Activated T-helper 1 cell treated with Interleukin-2 at 50 U/mL for 16 hours (primary cell): Measurements from ENCODE around the gene LRRC8B.
"Not testable (repeated sequence)": the region's sequence is repeated elsewhere in the genome, so short reads cannot be mapped to it uniquely, and the experiment has no call there.

Experiments used
- DNase-seq: peaks from one replicate; pipeline ENCODE4 v3.0.0-alpha.2; 2020; ENCODE audit warnings: low read depth

LRRC8B gene

DNA sequence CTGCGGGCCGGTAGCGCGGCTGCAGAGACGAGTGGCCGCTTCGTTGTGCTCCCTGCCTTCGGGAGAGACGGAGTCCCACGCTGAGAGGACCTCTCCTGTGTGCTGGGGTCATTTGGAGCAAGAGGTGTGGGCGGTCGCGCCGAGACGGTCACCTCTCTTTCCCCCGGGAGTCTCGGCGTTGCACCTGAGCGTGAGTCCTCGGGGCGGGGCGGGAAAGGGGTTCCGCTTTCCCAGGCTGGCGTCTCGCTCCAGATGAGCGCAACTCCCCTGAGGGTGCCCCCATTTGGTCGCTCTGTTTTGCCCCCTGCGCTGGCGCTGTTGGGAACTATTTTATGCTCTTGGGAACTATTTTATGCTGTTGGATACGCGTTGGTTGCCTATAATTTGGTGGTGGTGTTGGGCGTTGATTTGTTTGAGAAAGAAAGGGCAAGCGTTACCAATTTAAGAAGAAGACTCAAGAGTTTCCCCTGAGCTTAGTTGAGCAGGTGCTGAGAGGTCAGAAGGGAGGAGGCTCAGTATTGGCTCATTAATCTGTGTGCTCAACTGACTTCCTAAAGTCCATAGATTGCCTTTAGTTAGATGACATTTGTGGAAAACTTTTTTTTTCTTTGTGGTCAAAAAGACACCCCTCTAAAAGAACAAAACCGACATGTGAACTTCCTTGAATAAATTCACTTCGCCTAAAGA is 683 bp downstream of the LRRC8B start:
- DNase-seq, result peak; percentile 9

DNA sequence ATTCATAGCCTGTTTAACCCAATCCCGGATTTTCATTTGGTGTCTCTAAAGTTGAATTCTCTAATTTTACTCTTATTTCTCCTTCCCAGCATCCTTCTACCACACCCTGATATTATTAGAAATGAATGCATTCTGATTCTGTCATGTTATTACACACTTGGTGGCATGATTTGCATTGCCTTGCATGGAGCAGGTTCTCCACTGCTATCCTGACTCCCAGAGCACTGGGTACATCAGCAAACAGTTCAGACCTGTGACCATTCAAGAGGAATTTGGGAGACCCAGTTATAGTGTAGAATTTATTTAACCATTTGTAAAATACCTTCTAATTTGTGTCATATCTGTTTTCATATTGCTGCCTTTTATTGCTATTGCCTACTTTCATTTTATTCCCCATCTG is 2.6 kb downstream of the LRRC8B start:
- no peak for DNase-seq

- DNase-seq, result no peak
Observed at GRCh38 chr1:89527750-89528381, 3.2 kb downstream of the LRRC8B start.

GRCh38 chr1:89528382-89528780 is 3.8 kb downstream of the LRRC8B start:
- DNase-seq, result no peak

- DNase-seq, result no peak
Observed at GRCh38 chr1:89529196-89529595, 4.6 kb downstream of the LRRC8B start.

GRCh38 chr1:89530444-89531089 is 5.9 kb downstream of the LRRC8B start:
- no peak for DNase-seq

DNA sequence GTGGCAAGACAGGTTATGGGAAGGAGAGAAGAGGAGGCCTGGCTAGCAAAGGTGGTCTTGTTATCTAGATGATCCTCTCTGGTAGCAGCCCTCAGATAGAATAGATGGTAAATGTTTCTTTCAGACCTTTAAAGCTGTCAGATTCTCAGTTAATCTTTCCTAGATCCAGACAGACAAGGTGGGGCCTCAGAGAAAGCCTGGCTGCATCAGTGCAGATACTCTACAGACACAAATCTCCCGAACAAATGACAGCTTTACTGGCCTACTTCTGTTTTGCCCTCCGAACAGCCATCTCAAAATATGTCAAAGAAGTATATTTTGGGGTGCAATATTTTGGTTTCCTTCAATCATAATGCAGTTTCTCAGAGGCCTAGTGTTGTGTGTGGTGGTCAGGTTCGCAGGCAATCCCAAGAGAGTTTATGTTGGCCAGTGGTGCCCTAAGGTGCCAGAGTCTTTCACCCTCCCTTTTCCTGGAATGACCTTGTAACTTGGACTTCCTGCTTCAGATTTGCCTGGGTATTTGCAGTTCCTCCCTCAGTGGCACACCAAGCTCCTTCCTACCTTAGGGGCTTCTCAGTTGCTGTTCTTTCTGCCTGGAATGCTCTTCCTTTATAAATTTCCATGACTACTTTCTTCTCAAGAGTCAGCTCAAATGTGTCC is 7.0 kb downstream of the LRRC8B start:
- no peak for DNase-seq

GRCh38 chr1:89532228-89532627 is 7.6 kb downstream of the LRRC8B start:
- no peak for DNase-seq

- DNase-seq, result no peak
Observed at GRCh38 chr1:89532866-89533265, 8.2 kb downstream of the LRRC8B start.

GRCh38 chr1:89535537-89535936 is 10.9 kb downstream of the LRRC8B start:
- DNase-seq, result no peak

DNA sequence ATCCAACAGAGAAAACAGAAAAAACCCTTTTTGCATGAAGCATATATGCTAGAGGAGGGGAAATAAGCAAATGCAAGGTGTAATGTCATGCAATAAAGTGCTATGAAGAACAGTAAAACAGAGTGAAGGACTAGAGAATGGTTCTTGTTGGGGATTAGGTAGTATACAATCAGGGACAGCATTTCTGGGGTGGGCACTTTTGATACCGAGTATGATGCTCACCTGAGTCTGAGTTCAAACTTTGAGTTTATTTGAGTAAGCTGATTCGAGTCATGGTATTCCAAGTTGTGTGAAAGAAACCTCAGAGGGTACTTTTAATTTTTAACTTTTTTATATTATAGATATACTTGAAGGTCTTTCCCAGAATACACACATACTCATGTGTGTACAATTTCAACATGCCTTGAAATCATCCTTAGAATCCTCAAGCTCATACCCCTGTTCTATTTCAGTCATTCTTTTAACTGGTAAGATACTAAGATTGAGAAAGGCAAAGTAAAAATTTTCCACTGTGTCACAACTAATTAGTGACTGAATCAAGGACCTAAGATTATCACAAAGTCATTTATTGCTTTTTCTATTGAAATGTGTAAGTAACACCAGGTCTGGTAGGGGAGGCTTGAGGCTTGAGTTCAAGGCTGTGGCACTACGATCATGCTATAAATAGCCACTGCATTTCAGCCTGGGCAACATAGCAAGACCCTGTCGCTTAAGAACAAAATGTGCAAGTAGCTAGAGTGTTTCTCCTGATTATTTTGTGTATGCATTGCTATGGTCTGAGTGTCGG is 12.1 kb downstream of the LRRC8B start:
- DNase-seq, result no peak

DNA sequence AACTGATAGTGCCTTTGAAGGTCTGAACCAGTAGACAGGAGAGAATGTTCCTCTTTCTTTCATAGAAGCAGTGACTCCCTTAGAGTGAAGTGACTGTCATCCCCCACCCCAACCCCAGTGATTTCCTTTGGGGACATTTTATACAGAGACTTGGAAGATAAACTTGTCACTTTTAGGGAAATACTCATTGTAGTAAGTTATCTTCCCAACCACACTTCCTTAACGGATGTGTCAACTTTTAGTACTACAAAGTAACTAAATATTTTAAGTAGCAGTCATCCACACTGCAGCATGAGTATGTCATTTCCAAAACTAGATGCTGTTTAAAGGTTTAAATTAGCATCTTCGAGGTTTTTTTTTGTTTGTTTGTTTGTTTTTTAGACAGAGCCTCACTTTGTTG is 13.7 kb downstream of the LRRC8B start:
- DNase-seq, result no peak

- DNase-seq, result no peak
Observed at GRCh38 chr1:89539128-89539527, 14.5 kb downstream of the LRRC8B start.

- DNase-seq, result no peak
Observed at GRCh38 chr1:89540406-89540970, 15.9 kb downstream of the LRRC8B start.

GRCh38 chr1:89542345-89542744 is 17.7 kb downstream of the LRRC8B start:
- DNase-seq, result no peak

- not testable (repeated sequence) for DNase-seq
Observed at GRCh38 chr1:89543632-89544031, 19.0 kb downstream of the LRRC8B start.

GRCh38 chr1:89545264-89546038 is 20.8 kb downstream of the LRRC8B start:
- no peak for DNase-seq

GRCh38 chr1:89546082-89546889 is 21.7 kb downstream of the LRRC8B start:
- no peak for DNase-seq

DNA sequence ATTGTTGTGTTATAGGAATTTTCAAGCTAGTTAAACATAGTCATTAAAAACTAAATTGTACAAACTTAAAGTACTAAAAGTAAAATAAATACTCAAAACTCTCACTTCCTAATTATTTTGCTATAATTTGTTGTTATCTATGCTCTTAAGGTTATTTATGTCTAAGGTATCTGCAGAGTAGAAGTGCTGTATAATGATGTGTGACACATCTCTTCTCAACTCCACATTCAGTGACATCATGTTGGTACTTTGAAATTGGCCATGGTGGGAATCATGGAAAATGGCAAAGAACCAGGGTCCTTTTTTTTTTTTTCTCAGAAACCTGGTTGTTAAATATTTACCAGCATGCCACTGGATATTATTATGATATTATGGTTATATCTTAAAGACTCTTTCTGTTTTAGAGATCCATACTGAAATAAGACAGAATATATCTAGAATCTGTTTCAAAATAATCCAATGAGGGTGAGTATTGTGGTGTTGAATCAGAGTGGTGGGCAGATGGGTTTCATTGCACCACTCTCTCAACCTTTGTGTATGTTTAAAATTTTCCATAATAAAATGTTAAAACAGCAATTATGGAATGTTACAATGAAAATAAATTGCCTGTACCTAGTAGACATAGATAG is 22.4 kb downstream of the LRRC8B start:
- DNase-seq, result no peak
